GM19372 (cell line): ENCODE data around the gene MAP9.
"Not testable (repeated sequence)": the region's sequence is repeated elsewhere in the genome, so short reads cannot be mapped to it uniquely, and the experiment has no call there.

Source experiments
- ATAC-seq: cut with Tn5 transposase; IDR thresholded peaks from one replicate; pipeline ENCODE4 v1.9.1; 2021; ENCODE audit warnings: mild to moderate bottlenecking, low read depth, moderate library complexity; ENCODE audit not compliant: unreplicated experiment

The MAP9 gene

DNA sequence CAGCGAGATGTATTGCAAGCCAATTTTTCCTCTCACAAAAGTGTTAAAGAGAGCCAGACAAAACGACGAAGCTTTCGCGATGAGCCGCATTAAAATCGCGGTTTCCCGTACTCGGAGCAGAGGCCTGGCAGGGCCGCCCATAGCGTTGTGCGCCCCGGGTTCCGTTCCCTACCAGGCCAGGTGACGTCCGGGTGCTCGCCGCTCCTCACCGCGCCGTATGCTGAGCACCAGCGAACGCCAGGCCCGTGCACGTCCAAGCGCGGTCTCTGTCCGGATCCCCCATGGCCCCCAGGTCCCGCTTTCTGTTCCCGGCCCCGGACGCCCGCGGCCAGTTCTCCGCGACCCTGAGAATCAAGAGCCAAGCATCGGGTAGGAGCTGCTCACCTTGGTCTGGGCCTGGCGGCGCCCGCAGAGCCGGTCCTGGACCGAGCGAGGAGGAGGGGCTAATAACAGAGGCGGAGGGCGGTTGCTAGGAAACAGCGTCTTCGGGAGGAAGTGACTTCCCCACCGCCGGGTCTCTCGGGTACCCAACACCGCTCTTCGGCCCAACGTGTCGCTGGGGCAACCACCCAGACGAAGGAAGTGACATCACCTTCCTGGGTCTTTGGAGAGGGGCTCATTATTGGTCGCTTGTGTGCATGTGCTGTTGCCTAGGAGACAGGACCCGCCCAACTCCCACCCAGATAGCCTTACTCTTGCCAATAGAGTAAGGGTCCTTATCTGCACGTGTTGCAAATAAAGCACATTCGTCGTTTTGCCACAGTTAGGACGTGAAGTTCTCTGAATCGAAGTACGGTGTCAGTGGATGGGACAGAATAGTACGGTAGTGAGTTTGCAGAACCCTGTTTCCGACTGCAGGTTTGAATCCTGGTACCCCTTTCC, at the start of gene MAP9:
MAP9 (minus strand) TSS at position 579 of the 882 bp plus-strand sequence. CDS start 1,115 bp downstream, outside the sequence.
- peak; percentile 96 for ATAC-seq

DNA sequence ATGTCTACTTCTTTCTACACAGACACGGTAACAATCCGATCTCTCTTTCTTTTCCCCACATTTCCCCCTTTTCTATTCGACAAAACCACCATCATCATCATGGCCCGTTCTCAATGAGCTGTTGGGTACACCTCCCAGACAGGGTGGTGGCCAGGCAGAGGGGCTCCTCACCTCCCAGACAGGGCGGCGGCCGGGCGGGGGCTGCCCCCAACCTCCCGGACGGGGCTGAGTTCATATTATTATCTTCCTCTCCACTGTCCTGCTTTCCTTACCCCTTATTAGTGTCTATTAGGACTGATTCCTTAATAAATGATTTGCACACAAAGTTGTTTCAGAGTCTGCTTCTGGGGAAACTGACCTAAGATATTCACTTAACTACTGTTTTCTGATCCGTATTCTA, 48.0 kb upstream of the MAP9 start:
- not testable (repeated sequence) for ATAC-seq

DNA sequence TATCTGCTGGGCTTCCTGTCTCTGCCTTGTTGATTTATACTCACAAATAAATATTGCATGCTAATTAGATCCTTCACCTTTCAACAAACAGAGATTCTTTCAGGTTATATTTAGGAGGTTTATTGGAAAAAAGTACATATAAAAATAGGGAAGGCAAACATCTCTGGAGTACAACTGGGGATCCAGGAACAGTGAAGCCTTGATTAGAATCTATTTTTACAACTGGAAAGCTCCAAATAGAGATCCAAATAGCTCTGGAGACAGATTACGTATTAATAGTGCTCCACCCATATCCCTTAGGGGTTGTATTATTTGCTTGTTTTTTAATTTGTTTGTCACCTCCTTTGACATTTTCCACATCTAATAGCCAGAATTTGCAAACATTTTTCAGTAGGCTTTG, 46.9 kb upstream of the MAP9 start:
- no peak for ATAC-seq

DNA sequence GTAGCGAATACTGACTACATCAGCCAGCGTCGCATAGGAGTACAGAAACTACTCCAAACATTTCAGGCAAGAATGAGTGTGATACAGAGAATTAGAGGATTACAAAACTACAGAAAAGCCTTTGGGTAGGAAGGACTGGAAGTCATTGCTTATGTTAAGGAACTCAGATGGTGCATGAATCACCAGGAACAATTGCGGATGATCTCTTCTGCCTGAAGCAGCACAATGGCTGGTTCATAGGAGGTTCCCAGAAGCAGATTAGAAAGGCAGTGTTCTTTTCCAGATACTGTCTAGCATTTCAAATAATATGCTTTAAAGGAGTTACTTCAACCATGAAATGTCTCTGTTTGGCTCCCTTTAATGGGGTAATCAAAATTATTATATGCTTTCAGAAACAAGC, 42.5 kb upstream of the MAP9 start:
- no peak for ATAC-seq

DNA sequence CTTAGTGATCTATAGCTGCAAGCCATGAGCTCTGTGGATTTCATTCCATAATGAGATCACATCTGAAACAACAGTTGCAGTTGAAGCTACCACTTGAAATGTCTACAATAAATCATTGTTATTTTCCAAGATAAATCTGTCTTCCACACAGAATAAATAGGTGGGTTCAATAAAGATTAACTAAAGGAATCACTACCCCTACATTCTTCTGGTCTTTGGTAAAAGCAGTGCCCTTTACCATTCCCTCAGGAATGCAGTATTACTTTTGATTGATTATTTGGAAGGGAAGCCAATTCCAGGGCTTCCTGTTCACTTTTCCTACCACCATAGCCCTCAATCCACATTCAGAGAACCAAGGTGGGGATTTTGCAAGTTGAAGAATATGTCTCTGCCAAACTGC, 38.9 kb upstream of the MAP9 start:
- ATAC-seq: no peak

DNA sequence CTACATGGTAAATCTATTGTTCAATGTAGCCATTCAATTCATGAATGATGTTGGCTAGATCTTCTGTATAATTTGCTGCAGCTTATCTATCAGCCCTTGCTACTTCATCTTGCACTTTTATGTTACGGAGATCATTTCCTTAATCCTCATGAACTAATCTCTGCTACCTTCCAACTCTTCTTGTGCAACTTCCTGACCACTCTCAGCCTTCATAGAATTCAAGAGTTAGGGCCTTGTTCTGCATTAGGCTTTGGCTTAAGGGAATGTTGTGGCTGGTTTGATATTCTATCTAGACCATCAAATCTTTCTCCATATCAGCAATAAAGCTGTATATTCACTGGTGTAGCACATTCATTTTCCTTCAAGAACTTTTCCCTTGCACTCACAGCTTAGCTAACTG, 36.7 kb upstream of the MAP9 start:
- ATAC-seq: no peak

DNA sequence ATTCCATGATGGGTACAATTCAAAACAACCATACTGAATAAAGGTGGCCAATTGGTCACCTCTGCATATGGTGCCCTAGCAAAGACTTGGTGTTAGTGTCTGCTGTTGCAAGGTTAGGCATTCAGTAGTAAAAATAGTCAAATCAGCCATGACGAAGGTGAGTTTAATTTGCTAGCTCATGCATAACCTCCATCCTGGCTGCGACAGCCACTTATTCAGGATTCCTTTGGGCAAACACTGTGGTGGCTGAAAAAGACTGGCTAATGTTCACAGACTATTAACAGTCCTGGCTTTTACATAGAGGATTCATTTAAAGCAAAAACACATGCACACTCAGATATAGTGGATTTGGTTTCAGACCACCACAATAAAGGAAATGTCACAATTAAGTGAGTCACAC, 34.8 kb upstream of the MAP9 start:
- ATAC-seq: no peak

DNA sequence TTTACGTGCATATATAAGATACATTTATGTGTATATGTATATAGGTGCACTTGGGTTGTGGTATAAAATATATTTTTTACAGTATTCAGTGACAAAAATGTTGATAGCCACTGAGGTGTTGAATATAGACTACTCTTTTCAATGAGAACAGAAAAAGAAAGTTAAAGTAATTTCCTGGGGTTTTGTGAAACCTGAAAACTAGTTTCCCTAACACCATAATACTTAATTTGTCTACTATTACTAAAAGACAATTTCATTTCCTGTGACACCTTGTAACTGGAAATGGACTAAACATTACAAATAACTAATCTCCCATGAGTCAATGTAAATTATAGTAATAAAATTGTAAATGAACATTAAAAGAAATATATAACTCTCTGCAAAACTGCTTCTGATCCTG, 32.0 kb upstream of the MAP9 start:
- no peak for ATAC-seq

DNA sequence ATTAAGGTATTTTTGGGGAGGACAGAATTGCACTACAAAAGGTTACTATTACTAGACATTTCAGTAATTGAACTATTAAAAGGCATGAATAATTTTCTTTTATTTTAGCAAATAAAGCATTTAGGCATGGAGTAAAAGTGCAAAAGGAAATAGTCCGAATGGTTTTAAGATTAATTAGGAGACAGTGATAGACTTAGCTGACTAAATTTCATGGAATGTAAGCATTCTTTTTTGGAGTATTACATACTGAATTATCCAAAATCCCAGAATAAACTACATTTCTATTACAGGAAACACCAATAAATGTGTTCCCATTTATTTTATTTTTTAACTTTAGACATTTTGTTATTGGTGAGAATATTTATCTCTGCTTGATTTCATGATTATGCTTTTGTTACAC, 30.7 kb upstream of the MAP9 start:
- ATAC-seq: no peak

DNA sequence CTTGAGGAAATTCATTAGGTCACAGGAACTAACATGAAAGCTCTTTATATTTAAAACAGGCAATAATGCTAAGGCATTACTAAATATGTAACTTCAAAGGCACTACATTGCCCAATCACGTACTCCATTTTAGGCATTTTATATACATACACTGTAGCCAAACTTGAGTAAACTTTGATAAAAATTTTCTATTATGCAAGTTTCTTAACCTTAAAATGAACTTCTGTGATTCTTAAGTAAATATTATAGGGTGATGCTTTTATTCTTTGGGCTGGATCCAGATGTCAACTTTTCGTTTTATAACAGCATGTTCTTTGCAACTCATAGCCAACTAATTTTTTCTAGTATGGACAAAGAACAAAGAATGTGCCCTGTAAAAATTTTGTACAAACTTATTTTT, 28.3 kb upstream of the MAP9 start:
- ATAC-seq: no peak

DNA sequence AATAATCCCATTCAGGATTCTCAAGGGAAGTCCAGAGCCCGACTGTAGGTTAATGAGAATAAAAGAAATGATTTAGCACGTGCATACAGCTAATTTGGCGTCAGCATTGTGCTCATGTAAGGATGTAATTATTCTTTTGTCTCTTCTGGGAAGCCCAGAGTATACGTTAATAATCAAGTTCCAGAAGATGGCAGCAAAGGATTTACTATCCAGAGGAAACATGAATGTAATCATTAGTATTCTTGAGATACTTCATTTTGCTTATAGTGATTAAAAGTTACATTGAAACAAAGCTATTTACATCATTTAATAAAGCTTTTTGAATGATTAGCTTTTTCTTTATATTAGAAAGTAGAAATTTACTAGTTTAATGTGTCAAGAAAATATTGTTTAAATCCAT, 27.1 kb upstream of the MAP9 start:
- ATAC-seq: no peak

DNA sequence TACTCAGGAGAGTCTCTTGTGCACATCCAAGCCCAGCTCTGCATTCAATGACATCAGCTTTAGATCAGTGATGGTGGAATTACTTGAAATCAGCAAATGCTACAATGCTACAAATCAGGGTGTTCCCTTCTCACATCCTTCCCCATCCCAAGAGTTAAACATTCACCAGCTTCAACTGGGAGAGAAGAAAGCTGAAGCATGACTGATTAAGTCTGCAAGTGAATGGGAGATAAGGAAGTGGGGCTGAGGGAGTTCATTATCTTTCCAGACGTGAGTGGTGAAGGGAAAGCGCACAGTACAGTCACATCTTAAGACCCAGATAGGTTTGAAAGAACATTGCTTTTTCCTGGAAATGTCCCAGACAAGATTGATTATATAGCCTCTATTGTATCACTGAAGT, 26.2 kb upstream of the MAP9 start:
- no peak for ATAC-seq

DNA sequence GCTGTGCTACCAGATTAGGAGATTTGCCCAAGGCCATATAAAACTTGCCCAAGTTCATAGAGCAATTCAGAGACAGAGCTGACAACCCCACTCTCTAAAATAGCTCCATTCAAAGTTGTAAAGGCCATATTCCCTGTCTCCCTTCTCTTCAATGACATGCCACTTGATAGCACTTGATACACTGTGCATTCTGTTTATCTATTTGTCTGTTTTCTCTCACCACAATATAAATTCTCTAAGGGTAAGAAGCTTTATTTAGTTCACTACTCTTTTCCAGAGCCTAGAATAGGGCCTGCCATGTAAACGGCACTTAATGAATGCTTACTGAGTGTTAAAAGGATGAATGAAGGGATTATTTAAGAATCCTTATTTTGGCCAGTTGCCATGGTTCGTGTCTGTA, 24.1 kb upstream of the MAP9 start:
- no peak for ATAC-seq

DNA sequence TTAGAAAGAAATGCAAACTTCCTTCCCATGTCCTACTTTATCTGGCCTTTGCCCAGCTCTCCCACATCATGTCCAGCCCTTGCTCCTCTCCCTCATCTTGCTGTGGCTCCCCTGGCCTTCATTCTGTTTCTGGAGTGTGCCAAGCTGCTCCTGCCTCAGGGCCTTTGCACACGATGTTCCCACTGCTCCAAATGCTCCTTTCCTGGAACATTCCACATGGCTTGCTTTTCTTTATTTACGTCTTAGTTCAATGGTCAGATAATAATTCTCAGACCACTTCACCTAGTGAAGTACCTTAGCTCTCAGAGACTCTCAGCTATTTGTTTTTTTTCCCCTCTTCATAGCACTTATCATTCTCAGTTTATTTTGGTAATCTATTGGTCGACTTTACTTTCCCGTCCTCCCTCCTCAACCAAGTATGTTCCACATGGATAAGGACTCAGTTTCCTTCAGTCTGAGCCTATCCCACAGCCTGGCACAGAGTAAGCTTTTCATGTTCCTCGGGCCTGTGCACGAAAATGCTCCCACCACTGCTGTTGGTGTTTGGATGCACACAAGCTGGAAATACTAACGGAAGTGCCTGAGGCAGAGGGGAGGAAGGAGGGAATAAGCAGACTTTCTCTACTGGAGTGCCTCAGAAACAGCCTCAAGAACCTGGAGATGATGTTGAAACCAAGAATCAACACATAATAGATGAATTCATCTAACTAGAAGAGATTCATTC, 23.4 kb upstream of the MAP9 start:
- ATAC-seq: no peak

DNA sequence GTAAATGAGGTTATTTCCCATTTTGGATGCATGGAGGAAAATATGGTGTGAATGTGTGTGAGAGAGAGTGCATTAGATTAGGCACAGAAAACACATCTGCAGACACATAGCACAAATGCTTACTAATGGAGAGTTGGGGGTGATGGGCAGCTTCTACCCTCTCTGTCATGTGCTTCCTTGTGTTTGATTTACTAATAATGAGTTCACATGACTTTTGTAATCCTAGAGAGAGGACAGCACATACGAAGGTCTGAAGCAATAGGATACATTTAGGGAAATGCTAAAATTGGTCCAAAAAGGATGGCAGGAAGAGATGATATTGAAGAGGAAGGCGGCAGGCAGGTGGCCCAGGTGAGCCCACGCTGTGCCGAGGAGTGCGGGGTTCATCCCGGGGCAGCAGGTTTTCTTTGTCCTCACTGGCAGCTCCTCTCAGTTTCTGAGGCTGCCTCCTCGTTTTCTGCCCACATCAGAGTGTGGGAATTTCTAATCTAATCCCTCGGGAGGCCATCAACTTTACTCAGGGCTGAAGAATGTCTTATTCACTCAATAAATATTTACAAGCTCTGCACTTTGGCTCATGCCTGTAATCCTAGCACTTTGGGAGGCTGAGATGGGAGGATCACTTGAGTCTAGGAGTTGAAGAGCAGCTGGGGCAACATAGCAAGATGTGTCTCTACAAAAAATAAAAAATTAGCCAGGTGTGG, 15.9 kb upstream of the MAP9 start:
- ATAC-seq: no peak

DNA sequence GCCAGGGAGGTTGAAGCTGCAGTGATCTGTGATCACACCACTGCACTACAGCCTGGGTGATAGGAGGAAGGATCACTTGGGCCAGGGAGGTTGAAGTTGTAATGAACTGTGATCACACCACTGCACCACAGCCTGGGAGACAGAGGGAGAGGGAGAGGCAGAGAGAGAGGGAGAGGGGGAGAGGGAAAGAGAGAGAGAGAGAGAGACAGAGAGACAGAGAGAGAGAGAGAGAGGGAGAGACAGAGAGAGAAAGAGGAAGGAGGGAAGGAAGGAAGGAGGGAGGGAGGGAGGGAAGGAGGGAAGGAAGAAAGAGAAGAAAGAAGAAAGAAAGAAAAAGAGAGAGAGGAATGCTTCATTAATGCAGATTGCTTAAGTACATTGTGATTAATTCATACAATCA, 15.2 kb upstream of the MAP9 start:
- ATAC-seq: no peak

DNA sequence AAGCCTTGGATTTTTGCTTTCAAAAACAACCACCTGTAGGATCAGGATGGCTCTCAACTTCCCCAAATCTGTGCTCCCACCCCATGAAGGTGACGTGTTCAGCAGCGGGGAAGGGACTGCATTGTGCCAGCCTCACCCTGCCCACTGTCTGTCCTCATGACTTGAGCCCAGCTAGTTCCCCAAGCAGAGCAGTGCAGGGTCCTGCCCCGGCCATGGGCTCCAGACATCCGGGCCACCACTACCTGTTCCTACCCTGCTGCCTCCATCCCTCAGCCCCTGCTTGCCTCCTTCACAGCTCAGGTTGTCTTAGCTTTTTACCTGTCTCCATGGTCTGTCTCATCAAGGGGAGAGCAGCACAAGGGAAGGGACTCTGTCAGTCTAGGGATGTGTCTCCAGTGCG, 11.4 kb upstream of the MAP9 start:
- ATAC-seq: no peak

DNA sequence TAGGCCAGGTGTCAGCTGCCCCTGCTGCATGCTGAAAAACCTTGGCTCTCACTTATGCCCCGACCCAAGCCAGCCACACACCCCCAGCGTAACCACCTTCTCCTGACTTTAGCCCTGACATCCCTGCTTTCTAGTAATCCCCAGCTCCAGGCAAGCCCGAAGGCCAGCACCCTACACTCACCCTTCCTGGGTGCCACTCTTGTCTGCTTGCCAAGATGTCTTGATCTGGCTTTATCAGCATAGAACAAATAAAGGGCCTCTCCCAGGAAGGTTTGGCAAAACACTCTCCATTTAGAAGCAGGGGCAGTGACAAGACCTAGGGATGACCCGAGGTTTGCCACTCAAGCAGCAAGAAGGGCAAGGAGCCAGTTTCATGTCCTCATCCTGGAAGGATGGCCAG, 6.8 kb upstream of the MAP9 start:
- no peak for ATAC-seq

DNA sequence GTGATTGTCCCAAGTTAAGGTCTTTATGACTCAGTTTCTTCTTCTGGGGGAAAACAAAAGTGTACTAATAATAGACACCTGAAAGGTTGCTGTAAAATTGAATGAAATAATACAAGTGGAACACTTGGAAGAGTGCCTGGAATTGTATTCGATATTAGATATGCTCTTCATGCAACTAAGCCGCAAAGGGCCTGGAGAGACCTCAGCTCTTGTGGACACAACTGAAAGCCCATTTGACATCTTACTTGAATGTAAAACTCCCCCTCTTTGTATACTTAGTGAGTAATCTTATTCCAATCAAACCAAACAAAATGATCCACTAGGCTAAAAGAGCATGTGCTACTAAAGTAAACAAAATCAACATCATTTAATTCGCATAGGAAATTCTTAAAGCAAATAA, 511 bp upstream of the MAP9 start:
- no peak for ATAC-seq

DNA sequence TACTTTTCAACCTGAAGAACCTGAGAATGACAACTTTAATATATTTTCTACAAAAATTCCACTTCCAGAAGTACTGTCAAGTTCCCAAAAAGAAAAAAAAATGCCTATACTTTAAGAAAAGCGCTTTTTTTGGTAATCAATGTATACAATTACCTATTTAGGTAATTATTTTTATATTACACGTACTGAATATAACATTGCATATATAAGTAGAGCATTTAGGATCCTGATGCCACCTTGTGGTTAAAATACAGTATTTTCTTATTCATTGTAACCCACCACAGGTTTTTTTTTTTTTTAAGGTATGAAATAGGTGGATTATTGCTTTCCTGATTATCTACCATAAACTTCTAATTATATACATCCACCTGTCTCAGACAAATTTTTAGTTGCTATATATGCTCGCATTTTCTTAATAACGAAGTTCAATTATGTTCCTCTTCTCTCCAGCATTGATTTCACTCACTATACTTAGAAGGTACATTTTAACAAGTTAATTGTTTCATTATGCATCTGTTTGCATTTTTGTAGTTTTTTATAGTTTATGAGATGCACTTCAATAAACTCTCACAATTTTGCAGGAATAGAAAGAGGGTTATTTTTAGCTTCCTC, 5.2 kb downstream of the MAP9 start:
- ATAC-seq: no peak

DNA sequence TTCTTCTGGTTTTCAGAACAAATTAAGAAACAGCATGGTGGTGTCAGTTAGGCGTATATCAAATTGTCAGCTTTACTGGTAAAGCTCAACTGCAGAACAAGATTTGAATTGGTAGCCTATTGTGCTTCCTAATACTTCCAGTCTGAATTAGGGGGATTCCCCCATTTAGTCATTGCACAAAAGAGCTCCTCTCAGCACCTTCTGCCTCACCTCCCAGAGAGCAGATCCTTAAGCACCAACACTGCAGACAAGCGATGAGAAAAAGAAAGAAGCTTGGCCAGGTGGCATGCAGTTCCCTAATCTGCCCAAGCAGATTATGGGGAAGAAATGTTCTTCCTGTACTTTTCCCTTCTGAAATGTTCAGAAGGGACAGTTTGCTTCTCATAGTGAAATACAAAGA, 9.2 kb downstream of the MAP9 start:
- no peak for ATAC-seq
